ENCODE data around the gene UQCC5. TPM values are rescaled to one million over a fixed set of nuclear protein-coding genes. Genes with fewer than 3 reads are reported as not detected.
A peak's percentile ranks its signal among the peaks of the same experiment; 100 is the strongest.

Gene UQCC5, protein sequence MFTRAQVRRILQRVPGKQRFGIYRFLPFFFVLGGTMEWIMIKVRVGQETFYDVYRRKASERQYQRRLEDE
- 7.4 TPM for total RNA-seq

GRCh38 chr3:52536369-52537164 is at the start of gene UQCC5:
Gene UQCC5 (plus strand): TSS chr3:52536605. CDS start chr3:52536756, 151 bp downstream.
- peak; percentile 99 for DNase-seq (ENCODE audit: low spot score)
- peak; percentile 88 for ATAC-seq

DNA sequence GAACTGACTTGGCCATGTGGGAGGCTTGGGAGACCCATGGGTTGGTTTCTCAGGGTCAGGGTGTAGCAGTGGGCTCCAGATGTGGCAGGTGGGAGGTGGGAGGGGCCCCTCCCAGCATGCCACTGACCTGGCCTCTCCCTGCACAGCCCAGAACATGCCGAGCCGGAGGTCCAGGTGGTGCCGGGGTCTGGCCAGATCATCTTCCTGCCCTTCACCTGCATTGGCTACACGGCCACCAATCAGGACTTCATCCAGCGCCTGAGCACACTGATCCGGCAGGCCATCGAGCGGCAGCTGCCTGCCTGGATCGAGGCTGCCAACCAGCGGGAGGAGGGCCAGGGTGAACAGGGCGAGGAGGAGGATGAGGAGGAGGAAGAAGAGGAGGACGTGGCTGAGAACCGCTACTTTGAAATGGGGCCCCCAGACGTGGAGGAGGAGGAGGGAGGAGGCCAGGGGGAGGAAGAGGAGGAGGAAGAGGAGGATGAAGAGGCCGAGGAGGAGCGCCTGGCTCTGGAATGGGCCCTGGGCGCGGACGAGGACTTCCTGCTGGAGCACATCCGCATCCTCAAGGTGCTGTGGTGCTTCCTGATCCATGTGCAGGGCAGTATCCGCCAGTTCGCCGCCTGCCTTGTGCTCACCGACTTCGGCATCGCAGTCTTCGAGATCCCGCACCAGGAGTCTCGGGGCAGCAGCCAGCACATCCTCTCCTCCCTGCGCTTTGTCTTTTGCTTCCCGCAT is 49.2 kb upstream of the UQCC5 start:
- ATAC-seq (no peak), DNase-seq (ENCODE audit: low spot score) (no peak)

- ATAC-seq (no peak), DNase-seq (ENCODE audit: low spot score) (no peak)
Observed at GRCh38 chr3:52487788-52488691, 48.4 kb upstream of the UQCC5 start.

- ATAC-seq, result no peak
- DNase-seq (ENCODE audit: low spot score), result no peak
Observed at GRCh38 chr3:52488746-52489145, 47.7 kb upstream of the UQCC5 start.

DNA sequence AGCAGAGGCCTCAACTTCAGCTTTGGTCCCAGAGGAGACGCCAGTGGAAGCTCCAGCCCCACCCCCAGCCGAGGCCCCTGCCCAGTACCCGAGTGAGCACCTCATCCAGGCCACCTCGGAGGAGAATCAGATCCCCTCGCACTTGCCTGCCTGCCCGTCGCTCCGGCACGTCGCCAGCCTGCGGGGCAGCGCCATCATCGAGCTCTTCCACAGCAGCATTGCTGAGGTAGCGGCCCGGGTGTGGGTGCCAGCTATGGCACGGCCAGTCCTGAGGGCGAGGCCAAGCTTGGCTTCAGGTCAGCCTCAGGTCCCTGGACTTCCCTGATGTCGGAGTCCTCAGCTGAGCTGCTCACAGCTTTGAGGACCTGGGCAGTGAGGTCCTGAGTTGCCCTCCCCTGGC is 47.0 kb upstream of the UQCC5 start:
- no peak for DNase-seq (ENCODE audit: low spot score)
- ATAC-seq, result peak; percentile 31

- ATAC-seq (peak; percentile 2), DNase-seq (ENCODE audit: low spot score) (no peak)
Observed at GRCh38 chr3:52490035-52490938, 46.1 kb upstream of the UQCC5 start.

- DNase-seq (ENCODE audit: low spot score), result no peak
- ATAC-seq, result peak; percentile 49
Observed at GRCh38 chr3:52490939-52491526, 45.4 kb upstream of the UQCC5 start.

DNA sequence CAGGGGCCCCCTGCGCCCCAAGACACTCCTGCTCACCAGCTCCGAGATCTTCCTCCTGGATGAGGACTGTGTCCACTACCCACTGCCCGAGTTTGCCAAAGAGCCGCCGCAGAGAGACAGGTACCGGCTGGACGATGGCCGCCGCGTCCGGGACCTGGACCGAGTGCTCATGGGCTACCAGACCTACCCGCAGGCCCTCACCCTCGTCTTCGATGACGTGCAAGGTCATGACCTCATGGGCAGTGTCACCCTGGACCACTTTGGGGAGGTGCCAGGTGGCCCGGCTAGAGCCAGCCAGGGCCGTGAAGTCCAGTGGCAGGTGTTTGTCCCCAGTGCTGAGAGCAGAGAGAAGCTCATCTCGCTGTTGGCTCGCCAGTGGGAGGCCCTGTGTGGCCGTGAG is 44.3 kb upstream of the UQCC5 start:
- ATAC-seq, result no peak

DNA sequence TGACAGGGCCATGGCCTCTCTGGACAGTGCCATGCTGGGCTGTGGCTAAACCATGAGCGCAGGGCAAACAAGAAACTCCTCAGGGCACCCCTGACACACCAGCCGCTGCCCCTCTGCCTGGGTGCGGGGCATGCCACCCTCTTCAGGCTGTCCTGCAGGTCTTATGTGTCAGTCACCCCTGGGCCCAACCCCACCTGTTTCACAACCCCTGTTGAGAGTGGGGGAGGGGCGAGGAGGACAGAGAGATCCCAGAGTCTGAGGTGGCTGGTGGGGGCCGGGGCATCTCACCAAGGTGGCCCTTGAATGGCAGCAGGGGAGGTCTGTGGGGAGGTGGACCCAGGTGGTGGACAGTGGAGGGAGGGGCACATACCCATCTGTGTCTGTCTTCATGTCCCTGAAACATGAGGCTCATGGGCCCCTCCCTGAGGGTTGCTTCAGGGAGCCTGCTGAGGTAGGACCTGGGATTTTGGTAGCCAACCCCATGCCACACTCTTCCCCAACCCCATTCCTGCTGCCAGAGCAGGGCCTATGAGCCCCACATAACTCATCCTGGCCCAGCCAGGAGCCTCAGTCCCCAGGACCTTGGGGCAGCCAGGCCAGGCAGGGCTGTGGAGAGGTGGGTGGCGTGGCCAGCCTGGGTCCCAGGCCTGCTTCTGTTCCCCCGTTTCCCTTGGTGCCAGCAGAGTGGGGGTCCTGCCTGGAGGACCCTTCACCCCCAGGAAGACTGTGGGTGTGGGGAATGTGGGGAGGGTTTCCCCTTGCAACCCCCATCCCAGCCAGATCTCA is 43.0 kb upstream of the UQCC5 start:
- DNase-seq (ENCODE audit: low spot score) (no peak), ATAC-seq (no peak)

More for the DNA sequence above, 44.3 kb upstream of the UQCC5 start:
- DNase-seq (ENCODE audit: low spot score), result no peak

GRCh38 chr3:52494445-52494844 is 42.0 kb upstream of the UQCC5 start:
- no peak for ATAC-seq
- DNase-seq (ENCODE audit: low spot score), result no peak

GRCh38 chr3:52494886-52495495 is 41.4 kb upstream of the UQCC5 start, which contains the start of gene STAB1:
Gene STAB1 (plus strand): TSS chr3:52495338. CDS start chr3:52495414, 76 bp downstream.
- peak; percentile 48 for ATAC-seq

DNA sequence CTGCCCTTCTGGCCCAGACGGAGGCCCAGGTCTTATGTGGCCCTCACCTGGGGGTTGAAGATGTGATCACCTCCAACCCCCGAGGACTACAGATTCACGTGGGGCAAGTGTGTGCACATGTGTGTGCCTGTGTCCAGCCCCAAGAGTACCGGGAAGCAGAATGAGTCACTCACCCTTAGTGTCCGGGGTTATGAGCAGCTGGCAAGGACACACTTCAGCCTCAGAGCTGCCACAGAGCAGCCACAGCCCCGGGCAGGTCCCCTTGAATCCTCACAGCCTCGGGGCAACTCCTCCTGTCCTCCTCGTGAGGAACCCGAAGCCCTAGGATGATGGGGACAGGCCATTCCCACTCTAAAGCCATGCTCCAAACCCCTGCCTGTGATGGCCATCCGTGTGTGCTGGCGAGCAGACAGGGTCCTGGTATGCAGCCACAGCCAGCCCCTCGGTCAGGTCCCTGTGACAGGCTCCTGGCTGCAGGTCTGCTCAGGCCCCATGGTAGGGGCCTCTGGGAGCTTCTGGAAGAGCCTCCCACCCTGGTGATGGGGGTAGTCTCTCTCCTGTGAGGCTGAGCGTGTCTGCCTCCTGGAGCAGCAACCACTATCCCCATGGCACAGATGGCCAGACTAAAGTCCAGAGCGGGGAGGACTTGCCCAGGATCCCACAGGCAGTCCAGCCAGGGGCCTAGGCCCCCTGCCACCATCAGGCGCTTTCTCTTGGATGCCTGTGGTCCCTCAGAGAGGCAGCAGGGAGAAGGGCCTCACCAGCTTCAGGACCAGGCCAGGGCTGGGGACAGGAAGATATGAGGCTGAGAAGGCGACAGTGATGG is 40.4 kb upstream of the UQCC5 start:
- ATAC-seq, result peak; percentile 12
- no peak for DNase-seq (ENCODE audit: low spot score)

More at GRCh38 chr3:52494886-52495495, 41.4 kb upstream of the UQCC5 start, which contains the start of gene STAB1:
- peak; percentile 61 for DNase-seq (ENCODE audit: low spot score)

DNA sequence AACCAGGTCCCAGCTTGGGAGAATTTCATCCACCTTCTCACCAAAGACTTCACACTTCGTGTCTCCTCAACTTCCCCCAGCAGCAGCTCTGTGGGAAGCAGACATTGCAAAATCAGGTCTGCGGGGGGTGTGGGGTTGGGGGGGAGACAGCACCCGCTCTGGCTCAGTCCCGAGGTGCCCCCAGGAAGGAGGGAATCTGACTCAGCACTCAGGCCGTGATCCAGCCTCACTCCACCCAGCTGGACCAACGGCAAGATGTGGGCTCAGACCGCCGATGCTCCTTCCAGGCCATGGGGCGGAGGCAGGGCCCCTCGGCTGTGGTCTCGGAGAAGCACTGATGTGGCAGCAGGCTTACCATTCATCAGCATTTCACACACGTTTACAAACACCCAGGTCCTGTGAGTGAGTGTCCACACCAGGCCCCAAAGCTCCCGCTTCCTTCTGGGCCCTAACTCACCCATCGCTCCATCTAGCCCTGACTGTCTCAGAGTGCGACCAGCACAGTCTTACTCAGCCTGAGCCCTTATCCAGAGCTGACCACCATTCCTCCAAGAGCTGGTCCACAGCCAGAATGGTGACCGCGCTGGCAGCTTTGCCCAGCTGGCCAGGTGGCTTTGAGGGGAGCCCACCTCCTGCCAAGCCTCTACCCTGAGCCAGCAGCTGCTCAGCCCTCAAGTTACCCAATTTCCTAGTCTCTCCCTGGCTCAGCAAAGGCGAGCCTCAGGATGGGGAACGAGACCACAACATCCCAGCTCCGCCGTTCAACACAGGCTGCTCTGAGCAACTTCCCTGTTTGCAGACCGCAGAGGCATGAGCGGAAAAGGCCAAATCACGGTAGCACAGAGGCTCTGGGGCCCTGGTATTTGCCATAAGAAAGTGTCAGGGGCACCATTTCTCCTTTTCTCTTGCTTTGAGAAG is 38.0 kb upstream of the UQCC5 start:
- DNase-seq (ENCODE audit: low spot score) (no peak), ATAC-seq (peak; percentile 25)

- ATAC-seq, result no peak
- DNase-seq (ENCODE audit: low spot score), result no peak
Observed at GRCh38 chr3:52501046-52501445, 35.4 kb upstream of the UQCC5 start.

- ATAC-seq (no peak), DNase-seq (ENCODE audit: low spot score) (no peak)
Observed at GRCh38 chr3:52502001-52502400, 34.4 kb upstream of the UQCC5 start.

DNA sequence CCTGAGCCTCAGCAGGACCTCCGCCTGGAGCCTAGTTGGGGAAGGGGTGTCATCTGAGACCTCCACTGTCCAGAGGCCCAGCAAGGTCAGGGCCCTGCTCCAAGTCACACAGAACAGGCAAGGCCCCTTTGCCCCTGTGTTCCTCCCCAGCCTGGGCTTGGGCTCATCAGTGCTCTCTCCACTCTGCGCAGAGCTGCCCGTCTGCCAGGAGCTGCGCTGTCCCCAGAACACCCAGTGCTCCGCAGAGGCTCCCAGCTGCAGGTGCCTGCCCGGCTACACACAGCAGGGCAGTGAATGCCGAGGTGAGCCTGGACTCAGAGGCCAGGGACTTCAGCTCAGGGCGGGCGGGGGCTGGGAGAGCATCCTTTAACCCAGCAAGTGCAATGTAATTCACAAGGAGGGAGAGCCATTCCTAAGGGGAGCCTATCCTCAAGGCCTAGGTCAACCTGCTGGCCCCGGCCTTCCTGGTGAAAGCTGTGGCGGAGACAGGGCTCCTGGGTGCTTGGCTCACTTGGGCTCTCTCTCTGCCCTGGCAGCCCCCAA is 33.5 kb upstream of the UQCC5 start:
- DNase-seq (ENCODE audit: low spot score), result no peak
- no peak for ATAC-seq

Measured in left lobe of liver (tissue), 2 donors.